GM18951 (cell line): Measurements from ENCODE around the gene ADARB2.

Experiments
- POLR2A ChIP-seq: IDR thresholded peaks from 4 replicates; pipeline ENCODE4 v1.6.1; 2011; ENCODE audit warnings: mild to moderate bottlenecking; ENCODE audit not compliant: insufficient read length, insufficient read depth; ENCODE audit errors: extremely low read depth
- in situ Hi-C: fragments of 300-500 bp; cut with MboI; formaldehyde crosslinking; loops from one replicate; pipeline ENCODE4 v1.12.0; 2022; ENCODE audit warnings: low sequenced_read_pairs, mixed read lengths, inconsistent platforms; ENCODE audit not compliant: unreplicated experiment

Gene ADARB2

GRCh38 chr10:1374511-1375345 is 362.6 kb downstream of the ADARB2 start:
- in situ Hi-C loops: no loop called here
- no peak for TF ChIP-seq POLR2A

GRCh38 chr10:1373287-1373686 is 364.0 kb downstream of the ADARB2 start:
- no peak for TF ChIP-seq POLR2A

GRCh38 chr10:1372212-1372611 is 365.1 kb downstream of the ADARB2 start:
- no peak for TF ChIP-seq POLR2A
- in situ Hi-C loops: no loop called here

More at GRCh38 chr10:1373287-1373686, 364.0 kb downstream of the ADARB2 start:
- in situ Hi-C loops: no loop called here

DNA sequence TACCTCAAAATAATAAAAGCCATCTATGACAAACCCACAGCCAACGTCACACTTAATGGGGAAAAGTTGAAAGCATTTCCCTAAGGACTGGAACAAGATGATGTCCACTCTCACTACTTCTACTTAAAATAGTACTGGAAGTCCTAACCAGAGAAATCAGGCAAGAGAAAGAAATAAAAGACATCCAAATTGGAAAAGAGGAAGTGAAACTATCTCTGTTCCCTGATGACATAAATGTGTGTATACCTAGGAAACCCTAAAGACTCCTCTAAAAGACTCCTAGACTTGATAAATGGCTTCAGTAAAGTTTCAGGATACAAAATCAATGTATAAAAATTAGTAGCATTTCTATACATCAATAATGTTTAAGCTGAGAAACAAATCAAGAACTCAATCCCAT is 367.0 kb downstream of the ADARB2 start:
- TF ChIP-seq POLR2A: no peak
- in situ Hi-C loops: no loop called here

- no peak for TF ChIP-seq POLR2A
- in situ Hi-C loops: no loop called here
Measured at GRCh38 chr10:1369665-1370064, 367.7 kb downstream of the ADARB2 start.

DNA sequence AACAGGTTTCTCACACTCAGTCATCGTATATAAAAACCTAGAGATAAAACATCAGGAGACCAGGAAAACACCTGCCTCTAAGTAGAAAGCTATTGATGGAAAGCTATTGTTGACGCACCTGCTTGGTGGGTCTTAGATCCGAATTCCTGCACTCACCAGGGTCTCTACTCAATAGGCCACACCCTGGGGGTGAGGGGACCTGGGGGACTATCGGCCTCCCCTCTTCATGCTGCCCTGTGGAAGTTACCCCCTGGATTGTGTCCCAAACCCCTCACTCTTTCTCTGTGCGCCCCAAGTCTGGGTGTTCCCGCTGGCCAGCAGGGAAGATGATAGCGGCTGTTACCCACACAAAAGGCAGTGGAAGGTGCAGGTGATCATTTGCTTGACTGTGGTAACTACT is 368.1 kb downstream of the ADARB2 start:
- TF ChIP-seq POLR2A: no peak
- in situ Hi-C loops: no loop called here

DNA sequence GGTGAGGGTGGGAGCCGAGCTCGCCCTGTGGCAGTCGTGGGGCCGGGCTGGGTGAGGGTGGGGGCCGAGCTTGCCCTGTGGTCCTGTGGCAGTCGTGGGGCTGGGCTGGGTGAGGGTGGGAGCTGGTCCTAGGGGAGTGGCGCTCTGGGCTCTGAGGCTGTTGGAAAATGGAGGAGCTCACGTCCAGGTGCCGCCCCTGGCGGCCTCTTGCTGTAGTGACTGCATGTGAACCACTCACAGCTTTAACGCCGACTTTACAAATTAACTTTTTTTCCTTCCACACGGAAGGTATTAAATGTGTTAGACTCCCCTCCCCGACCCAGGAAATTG is 368.5 kb downstream of the ADARB2 start:
- in situ Hi-C loops: no loop called here
- TF ChIP-seq POLR2A: no peak

DNA sequence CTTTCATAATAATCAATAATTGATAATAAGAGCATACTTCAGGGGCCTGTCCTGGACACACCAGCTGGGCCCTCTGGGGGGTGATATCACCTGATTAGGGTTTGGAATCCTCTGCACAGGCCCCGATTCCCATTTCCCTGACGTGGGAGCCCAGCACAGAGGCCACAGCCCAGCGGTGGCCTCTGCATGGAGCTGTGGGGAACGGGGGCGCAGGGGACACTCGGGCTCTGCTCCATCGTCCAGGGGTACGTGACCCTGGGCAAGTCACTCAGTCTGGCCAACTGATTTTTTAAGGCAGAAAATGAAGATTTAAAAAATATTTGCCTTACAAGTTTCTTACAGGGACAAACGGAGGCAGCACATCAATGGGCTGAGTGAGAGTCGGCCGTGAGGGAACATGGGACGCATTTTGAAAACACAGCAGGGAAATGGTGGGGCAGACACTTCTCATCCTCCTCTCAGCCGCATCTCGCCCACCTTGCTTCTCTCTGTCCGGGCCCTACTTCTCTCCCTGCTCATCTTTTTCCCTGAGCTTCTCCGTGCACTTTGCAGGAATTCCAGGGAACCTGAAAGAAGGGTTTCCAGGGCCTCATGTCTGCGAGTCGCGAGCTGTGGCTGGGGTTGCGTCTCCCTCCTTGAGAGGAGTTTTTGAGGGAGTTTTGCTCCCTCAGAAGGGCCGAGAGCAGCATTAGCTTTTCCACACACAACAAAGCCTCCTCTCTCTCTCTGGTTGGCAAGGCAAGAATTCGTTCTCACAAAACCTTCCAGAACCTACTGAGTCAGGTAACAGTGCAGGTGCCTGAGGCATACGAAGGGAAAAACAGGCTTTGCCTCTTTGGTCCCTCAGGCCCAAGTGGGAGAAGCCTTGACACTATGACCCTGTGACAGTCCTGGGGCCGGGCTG is 369.1 kb downstream of the ADARB2 start:
- TF ChIP-seq POLR2A: no peak
- in situ Hi-C loops: no loop called here

DNA sequence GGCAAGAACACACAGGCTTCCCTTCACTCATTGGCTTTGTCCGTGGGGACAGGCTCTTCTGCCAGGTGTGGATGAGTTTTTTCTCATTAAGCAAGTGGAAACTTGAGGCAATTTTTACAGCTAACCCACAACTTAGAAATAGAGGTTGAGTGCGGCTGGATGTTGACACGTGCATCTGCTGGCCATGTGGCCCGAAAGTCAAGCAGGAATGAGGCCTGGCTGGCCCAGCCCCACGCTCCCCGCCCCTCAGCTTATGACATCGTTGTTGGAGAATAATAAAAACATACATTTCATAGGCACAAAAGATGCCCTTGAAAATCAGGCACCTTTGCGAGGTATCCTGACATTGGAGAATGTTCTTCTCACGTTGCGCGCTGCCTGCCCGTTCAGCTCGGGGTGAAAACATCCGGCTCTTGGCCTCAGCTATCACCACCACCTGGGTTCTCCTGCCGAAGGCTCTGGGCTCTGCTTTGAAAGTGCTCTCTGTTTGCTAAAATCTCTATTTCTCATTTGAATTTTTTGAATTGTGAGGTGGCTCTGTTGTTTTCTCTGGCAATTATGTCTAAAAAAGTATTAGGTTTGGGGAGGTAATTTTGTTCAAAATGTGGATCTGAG is 370.4 kb downstream of the ADARB2 start:
- no peak for TF ChIP-seq POLR2A
- in situ Hi-C loops: no loop called here

DNA sequence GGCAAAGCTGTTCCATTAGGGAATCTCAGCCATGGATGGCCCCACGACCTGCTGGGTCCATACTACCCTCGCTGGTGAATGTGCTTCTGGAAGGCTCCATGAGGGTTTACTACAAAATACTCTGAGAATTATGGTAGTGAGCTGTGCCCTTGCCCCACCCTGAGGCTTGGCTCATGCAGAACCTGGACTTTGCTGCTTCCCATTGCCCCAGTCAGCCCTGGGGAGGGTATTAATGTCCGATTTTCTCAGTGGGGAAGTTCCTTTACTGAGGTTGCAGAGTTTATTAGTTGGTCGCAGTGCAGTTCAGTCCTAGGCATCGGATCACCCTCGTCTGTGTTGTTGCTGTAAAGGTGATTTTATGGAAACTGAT is 371.0 kb downstream of the ADARB2 start:
- no peak for TF ChIP-seq POLR2A
- in situ Hi-C loops: no loop called here

- no peak for TF ChIP-seq POLR2A
- in situ Hi-C loops: no loop called here
Measured at GRCh38 chr10:1365540-1366321, 371.6 kb downstream of the ADARB2 start.

DNA sequence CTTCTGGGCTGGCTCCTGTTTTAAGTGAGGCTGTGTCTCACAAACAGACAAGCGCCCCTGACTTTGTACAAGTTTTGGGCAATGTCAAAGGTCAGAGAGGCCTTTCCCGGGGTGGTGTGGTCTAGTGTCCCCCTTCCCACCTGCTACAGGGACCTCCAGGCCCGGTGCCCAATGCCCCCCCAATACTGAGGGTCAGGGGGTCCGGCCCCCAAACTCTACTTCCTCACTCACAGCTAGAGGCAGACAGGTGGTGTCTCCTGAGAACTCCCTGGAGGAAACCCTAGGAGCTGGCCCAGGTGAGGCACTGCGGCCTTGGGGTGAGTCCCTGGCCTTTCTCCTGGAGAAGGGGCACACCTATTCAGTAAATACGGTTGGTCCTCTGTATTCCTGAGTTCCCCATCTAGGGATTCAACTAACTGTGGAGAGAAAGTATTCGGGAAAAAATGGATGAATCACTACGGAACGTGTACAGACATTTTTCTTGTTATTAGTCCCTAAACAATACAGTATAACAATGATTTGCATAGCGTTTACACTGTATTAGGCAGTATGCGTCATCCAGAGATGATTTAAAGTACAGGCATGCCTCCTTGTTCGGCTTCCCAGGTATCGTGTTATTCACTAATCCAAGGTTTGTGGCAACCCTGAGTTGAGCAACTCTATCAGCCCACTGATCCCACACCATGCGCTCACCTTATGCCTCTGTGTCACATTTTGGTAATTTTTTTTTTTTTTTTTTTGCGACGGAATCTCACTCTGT is 373.0 kb downstream of the ADARB2 start:
- in situ Hi-C loops: no loop called here
- no peak for TF ChIP-seq POLR2A

DNA sequence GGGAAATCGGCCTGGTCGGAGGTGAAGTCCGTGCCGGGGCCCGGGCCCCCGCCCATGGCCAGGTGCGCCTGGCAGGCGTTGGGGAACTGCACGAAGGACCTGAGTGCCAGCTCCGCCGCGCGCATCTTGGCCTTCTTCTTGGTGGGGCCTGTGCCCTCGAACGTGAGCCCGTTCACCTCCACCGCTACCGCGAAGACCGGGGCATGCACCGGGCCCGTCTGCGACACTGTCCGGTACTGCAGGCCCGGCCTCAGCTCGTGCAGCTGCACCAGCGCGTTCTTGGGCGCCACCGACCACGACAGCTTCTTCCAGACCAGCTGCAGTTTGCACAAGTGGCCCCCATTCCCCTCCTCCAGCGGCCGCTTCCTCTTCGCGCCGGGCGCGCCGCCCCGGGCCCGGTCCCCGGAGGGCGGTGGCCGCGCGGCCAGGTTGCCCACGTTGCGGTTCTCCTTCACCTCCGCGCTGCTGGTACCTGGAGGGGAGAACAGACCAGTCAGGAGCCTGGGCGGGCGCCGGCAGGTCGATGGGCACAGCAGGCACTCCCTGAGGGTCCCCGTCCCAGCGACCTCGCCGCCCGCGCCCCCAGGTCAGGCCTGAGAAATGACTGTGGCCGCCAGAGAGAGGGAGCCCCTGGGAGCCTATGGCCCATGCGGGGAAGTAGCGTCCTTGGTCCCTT is 373.7 kb downstream of the ADARB2 start:
- no peak for TF ChIP-seq POLR2A
- in situ Hi-C loops: no loop called here
